Muscle layer of duodenum (tissue), 2 donors: ENCODE results near the gene SHROOM4.

Experiments used
- H3K27ac ChIP-seq: one replicate; pipeline ENCODE4 v1.7.0; 2013; ENCODE audit warnings: mild to moderate bottlenecking, low read length
- H3K27me3 ChIP-seq: one replicate; pipeline ENCODE4 v1.7.0; 2013; ENCODE audit warnings: low read depth, mild to moderate bottlenecking, control low read depth, low read length
- H3K36me3 ChIP-seq, 2 donors: one replicate each; pipeline ENCODE4 v1.7.0; 2013; ENCODE audit warnings: low read length in 2 of 2, control low read depth in 1 of 2, mild to moderate bottlenecking in 1 of 2; ENCODE audit not compliant: insufficient read depth in 2 of 2, control insufficient read depth in 1 of 2
- H3K4me1 ChIP-seq, 2 donors: one replicate each; pipeline ENCODE4 v1.7.0; 2013; ENCODE audit warnings: low read length in 2 of 2, mild to moderate bottlenecking in 2 of 2, control low read depth in 1 of 2, moderate library complexity in 1 of 2; ENCODE audit not compliant: insufficient read depth in 2 of 2, control insufficient read depth in 1 of 2
- H3K4me3 ChIP-seq, 2 donors: one replicate each; pipeline ENCODE4 v1.7.0; 2013; ENCODE audit warnings: low read length in 2 of 2, low read depth in 1 of 2, mild to moderate bottlenecking in 1 of 2
- H3K9me3 ChIP-seq, 2 donors: one replicate each; pipeline ENCODE4 v1.7.0; 2013; ENCODE audit warnings: low read length in 2 of 2, control low read depth in 1 of 2, mild to moderate bottlenecking in 1 of 2; ENCODE audit not compliant: control insufficient read depth in 1 of 2
- donor health status: healthy.

The SHROOM4 gene

DNA sequence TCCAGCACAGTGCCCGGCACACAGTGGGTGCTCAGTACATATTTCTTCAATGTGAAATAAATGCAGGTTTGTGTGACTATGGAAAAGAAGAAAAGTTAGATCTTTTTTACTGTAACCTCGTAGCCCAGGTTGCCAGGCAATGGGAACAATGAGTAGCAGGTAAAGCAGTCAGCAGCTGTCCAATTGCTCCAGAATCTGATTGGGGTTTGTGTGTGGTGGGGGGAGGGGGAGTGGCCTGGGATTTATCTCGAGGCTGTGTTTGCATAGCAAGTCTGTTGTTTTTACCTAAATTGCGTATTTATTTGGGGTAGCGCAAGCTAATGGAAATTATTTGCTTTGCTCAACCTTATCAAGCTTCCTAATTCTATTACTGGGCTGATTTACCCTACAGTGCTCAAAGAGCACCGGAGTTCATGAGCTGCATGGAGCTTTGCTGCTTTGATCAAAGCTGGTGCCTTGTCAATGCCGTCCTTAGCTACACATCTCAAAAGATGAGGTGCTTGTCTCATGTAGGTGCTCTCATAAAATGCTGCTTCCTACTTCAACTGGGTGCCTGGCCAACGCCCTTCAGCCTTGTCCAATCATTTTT lies 198.3 kb downstream of the SHROOM4 start:
- H3K36me3 ChIP-seq = no peaks in the 10 kb centered on the region
- no peak overlapping the region for H3K27ac ChIP-seq
- no peaks in the 10 kb centered on the region for H3K9me3 ChIP-seq
- no peaks in the 10 kb centered on the region for H3K4me1 ChIP-seq
- H3K27me3 ChIP-seq = no peaks in the 10 kb centered on the region
- no peak overlapping the region for H3K4me3 ChIP-seq

DNA sequence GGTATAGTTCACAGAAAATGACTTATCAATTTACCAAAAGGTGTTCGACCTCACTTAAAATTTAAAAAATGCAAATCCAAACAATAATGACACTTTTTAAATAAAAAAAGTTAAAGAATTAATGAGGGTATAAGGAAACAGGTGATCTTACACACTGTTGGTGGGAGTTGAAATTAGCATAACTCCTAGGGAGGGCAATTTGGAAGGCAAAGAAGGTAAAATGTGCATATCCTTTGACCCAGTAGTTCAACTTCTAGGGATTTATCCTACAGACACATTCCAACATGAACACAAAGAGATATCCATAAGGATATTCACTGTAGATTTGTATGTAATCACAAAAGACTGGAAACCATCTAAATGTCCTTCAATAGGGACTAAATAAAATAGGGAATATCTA lies 199.5 kb downstream of the SHROOM4 start:
- H3K4me1 ChIP-seq = no peaks in the 10 kb centered on the region
- H3K27ac ChIP-seq = no peak overlapping the region
- H3K4me3 ChIP-seq = no peak overlapping the region
- H3K9me3 ChIP-seq = no peaks in the 10 kb centered on the region
- no peaks in the 10 kb centered on the region for H3K27me3 ChIP-seq
- no peaks in the 10 kb centered on the region for H3K36me3 ChIP-seq

DNA sequence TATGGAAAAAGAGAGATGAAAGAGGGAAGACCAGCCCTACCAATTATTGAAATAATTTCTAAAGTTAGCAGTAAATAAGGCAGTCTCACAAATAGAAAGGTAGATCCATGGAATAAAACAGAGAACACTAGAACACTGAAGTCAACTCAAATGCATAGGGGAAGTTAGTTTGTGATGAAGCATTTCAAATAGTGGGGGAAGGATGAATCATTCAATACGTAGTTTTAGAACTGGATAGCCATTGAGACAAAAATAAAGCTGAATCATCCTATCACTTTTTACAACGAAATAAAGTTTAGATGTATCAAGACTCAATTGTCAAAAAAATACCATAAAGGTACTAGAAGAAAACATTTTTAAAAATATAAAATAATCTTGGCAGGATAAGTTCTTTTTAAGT lies 200.1 kb downstream of the SHROOM4 start:
- no peak overlapping the region for H3K27ac ChIP-seq

DNA sequence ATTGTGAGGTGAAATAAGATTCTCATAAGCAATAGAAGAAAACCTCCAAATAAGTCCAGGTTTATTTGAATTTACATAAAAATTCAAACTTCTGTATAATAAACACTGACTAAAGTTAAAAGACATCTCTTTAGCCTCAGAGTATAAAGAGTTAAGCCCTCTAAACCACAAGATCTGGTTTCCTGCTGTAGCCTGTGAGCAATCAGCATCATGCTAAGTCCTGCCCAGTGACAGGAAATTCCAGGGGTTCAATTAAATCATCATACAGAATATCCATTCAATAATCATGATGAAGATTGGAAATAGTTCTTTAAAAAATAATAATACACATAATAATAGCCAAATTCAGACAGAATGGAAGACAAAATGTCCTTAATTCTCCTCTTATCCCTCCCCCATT lies 204.2 kb downstream of the SHROOM4 start:
- Histone ChIP-seq H3K27ac (no peak overlapping the region), H3K36me3 (peaks cover 0 to 7% of the 10 kb centered on the region in 2 donors), H3K27me3 (no peaks in the 10 kb centered on the region), H3K4me3 (no peak overlapping the region), H3K4me1 (no peaks in the 10 kb centered on the region), H3K9me3 (no peaks in the 10 kb centered on the region)

More for the DNA sequence above, 200.1 kb downstream of the SHROOM4 start:
- H3K9me3 ChIP-seq = no peaks in the 10 kb centered on the region
- H3K27me3 ChIP-seq = no peaks in the 10 kb centered on the region
- no peaks in the 10 kb centered on the region for H3K4me1 ChIP-seq
- H3K4me3 ChIP-seq = no peak overlapping the region
- no peaks in the 10 kb centered on the region for H3K36me3 ChIP-seq

DNA sequence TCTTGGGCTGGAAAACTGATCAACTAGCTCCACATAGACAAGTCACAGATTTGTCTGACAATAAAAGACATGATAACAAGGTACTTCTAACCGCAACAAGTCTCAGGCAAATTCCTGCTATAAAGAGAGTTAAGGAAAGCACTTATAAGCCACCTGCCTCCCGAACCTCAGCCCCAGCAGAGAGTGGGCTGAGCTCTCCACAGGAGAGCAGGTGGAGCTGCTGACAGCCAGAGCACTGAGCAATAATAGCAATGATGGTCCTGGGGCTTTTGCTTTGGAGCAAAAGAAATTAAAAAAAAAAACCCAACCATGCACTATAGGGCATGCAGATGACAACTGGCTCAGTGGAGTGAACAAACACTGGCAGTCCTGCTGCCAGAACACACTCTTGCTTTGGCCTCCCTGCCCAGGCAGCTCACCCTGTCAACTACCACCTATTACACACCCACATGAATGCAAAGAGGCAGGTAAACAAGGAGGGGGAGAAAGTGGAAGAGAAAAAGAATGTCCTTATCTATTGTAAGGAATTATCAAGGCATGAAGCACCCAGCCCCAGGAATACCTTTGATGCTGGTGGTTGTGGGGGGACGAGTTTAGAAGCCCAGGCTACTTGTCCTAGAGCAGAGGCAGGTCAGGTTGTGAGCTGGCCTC lies 207.6 kb downstream of the SHROOM4 start:
- H3K4me3 ChIP-seq = no peak overlapping the region
- no peaks in the 10 kb centered on the region for H3K9me3 ChIP-seq
- no peak overlapping the region for H3K27ac ChIP-seq
- no peaks in the 10 kb centered on the region for H3K4me1 ChIP-seq
- H3K36me3 ChIP-seq = peaks cover 0 to 10% of the 10 kb centered on the region in 2 donors
- no peaks in the 10 kb centered on the region for H3K27me3 ChIP-seq

DNA sequence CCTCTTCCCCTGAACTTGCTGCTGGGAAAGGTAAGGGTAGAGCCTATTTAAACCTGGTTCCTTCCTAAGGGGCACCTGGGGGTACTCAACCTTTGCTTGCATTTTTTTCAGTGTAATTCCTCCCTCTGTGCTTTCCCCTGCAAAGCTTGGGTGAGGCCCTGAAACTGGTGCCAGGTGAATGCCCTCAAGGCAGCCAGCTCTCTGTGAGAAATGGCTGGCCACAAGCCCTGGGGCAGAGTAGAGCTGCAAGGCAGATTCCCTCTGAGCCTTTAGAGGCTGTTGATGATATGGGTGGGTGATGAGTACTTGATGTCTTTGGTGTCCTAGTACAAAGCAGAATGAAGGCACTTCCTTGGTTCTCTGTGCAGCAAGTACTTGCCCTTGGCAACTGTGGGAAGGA lies 217.9 kb downstream of the SHROOM4 start:
- Histone ChIP-seq H3K27me3 (no peaks in the 10 kb centered on the region), H3K36me3 (peaks cover 0 to 1% of the 10 kb centered on the region in 2 donors), H3K27ac (no peak overlapping the region)

DNA sequence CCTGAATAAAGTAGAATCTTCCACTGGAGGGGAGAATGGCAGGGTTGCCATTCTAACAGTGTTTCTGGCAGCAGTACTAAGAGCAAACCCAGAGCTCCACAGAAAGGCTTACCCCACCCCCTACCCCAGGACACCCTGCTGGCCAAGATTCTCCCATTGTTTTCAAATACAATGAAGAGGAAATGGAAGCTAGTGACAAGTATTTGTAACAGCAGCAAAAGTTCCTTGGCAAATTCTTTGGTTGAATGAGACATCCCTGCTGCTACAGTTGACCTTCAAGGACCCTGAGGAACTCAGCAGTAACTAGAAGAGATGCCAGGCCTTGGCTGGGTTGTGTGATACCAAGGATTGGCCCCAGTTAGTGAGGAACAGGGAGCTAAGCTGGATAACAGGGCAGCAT lies 219.2 kb downstream of the SHROOM4 start:
- no peak overlapping the region for H3K4me3 ChIP-seq
- no peaks in the 10 kb centered on the region for H3K4me1 ChIP-seq
- H3K9me3 ChIP-seq = no peaks in the 10 kb centered on the region
- H3K36me3 ChIP-seq = no peaks in the 10 kb centered on the region
- no peak overlapping the region for H3K27ac ChIP-seq
- no peaks in the 10 kb centered on the region for H3K27me3 ChIP-seq

More for the DNA sequence above, 217.9 kb downstream of the SHROOM4 start:
- Histone ChIP-seq H3K9me3 (no peaks in the 10 kb centered on the region), H3K4me1 (no peaks in the 10 kb centered on the region), H3K4me3 (no peak overlapping the region)

DNA sequence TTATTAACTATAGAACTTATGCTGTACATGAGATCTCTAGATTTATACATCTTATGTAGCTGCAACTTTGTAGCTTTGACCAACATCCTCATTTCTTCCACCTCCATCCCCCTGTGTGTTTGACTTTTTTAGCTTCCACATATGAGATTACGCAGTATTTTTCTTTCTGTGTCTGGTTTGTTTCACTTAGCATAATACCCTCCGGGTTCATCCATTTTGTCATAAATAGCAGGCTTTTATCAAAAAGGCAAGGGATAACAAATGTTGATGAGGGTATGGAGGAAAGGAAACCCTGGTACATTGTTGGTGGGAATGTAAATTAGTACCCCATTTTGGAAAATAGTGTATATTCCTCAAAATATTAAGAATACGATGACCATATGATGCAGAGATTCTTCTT lies 227.0 kb downstream of the SHROOM4 start:
- Histone ChIP-seq H3K4me1 (no peaks in the 10 kb centered on the region), H3K4me3 (no peak overlapping the region), H3K9me3 (no peaks in the 10 kb centered on the region), H3K27me3 (no peaks in the 10 kb centered on the region), H3K36me3 (no peaks in the 10 kb centered on the region), H3K27ac (no peak overlapping the region)

DNA sequence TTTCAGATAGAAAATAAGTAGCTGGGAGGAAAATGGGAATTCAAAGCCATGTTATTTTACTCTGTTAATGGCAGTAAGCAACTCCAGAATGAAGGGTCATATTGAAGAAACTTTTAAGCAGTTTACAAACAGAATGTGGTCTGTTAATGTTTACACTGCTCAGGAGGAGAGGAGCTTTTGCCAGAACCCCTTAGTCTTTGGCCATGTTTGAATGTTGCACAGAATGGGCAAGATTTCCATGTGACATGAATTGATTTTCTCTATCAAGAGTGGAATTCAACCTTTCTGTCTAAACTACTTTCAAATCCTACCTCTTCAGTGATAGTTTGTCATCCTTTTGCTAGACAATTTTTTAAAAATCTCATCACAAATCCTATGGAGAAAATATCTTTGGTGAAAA lies 227.6 kb downstream of the SHROOM4 start:
- no peaks in the 10 kb centered on the region for H3K9me3 ChIP-seq
- no peaks in the 10 kb centered on the region for H3K27me3 ChIP-seq
- no peak overlapping the region for H3K27ac ChIP-seq
- H3K4me3 ChIP-seq = no peak overlapping the region
- H3K4me1 ChIP-seq = no peaks in the 10 kb centered on the region
- no peaks in the 10 kb centered on the region for H3K36me3 ChIP-seq

DNA sequence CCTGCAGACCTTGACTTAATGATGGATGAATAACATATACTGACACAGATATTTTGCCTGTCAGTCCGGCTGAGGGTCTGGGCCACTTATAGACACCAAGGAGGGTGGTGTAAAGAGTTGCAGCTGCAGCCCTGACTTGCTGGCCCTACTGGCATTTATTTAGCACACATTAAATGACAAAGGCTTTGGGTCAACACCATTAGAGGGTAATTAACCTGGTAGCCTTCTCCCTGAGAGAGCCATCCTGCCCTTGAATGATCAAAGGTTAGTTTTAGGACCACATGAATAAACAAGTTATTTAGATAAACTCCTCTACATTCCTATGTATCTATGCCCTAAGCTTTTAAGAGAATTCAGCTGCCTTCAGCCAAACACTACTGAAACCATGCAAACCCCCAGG lies 232.6 kb downstream of the SHROOM4 start:
- no peaks in the 10 kb centered on the region for H3K27me3 ChIP-seq
- H3K36me3 ChIP-seq = no peaks in the 10 kb centered on the region
- no peaks in the 10 kb centered on the region for H3K4me1 ChIP-seq
- H3K9me3 ChIP-seq = no peaks in the 10 kb centered on the region
- H3K4me3 ChIP-seq = no peak overlapping the region
- no peak overlapping the region for H3K27ac ChIP-seq

DNA sequence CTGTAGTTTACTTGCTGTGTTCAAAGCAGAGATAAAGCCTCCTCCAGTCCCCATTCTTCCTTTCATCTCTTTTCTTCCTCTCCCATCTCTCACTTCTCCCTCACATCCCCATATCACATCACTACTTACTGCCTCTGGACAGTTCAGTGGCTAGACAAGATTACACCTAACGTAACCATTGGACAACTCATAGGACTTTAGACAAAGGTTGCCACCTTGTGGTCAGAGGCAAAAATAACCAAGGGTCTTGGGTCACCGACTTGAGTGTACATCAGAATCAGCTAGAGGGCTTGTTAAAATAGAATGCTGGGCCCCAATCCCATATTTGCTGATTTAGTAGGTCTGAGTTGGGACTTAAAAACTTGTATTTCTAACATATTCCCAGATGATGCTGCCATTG lies 234.0 kb downstream of the SHROOM4 start:
- Histone ChIP-seq H3K36me3 (no peaks in the 10 kb centered on the region), H3K4me1 (no peaks in the 10 kb centered on the region), H3K9me3 (no peaks in the 10 kb centered on the region), H3K4me3 (no peak overlapping the region), H3K27me3 (no peaks in the 10 kb centered on the region), H3K27ac (no peak overlapping the region)

DNA sequence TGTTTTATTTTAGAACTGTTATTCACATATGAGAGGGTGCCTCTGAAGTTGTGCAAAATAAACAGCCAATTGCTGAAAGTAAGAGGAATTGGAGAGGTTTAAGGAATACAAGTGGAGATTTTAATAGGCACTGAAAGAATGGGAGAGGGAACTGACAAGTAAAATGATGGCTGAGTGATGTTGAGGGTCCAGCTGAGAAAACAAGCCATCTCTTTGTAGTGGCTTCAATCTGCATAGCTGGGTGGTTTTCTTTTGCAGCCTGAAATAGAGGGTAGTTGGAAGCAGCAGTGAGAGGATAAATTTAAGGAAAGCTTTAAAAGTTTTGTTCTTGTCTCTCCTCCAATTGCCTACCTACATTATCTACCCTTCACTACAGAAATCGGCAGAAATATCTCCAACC lies 236.7 kb downstream of the SHROOM4 start:
- H3K4me1 ChIP-seq = no peaks in the 10 kb centered on the region
- no peak overlapping the region for H3K27ac ChIP-seq

More for the DNA sequence above, 236.7 kb downstream of the SHROOM4 start:
- no peaks in the 10 kb centered on the region for H3K27me3 ChIP-seq
- no peaks in the 10 kb centered on the region for H3K36me3 ChIP-seq
- H3K4me3 ChIP-seq = no peak overlapping the region
- no peaks in the 10 kb centered on the region for H3K9me3 ChIP-seq
